Parathyroid adenoma (tissue), 2 donors: Measurements from ENCODE around the gene CD44.

Source experiments
- H2AFZ ChIP-seq: fragments of 300-600 bp; sonication (generic); one replicate; pipeline ENCODE4 v1.7.0; 2017; ENCODE audit warnings: antibody characterized with exemption, mild to moderate bottlenecking
- H3K27ac ChIP-seq: fragments of 300-600 bp; sonication (generic); one replicate; pipeline ENCODE4 v1.7.0; 2017
- H3K27me3 ChIP-seq: fragments of 300-600 bp; sonication (generic); one replicate; pipeline ENCODE4 v1.7.0; 2017; ENCODE audit warnings: low read length; ENCODE audit not compliant: control insufficient read depth, insufficient read depth
- H3K36me3 ChIP-seq: fragments of 300-600 bp; sonication (generic); one replicate; pipeline ENCODE4 v1.7.0; 2017; ENCODE audit warnings: low read length; ENCODE audit not compliant: control insufficient read depth, insufficient read depth
- H3K4me1 ChIP-seq: fragments of 300-600 bp; sonication (generic); one replicate; pipeline ENCODE4 v1.7.0; 2017; ENCODE audit warnings: control low read depth
- H3K4me2 ChIP-seq: fragments of 300-600 bp; sonication (generic); one replicate; pipeline ENCODE4 v1.7.0; 2017; ENCODE audit warnings: low read length
- H3K4me3 ChIP-seq: fragments of 300-600 bp; sonication (generic); one replicate; pipeline ENCODE4 v1.7.0; 2017; ENCODE audit warnings: low read depth, low read length
- H3K79me2 ChIP-seq: fragments of 300-600 bp; sonication (generic); one replicate; pipeline ENCODE4 v1.7.0; 2017; ENCODE audit warnings: control low read depth
- H3K9ac ChIP-seq: fragments of 300-600 bp; sonication (generic); one replicate; pipeline ENCODE4 v1.7.0; 2017; ENCODE audit warnings: mild to moderate bottlenecking
- H3K9me3 ChIP-seq: fragments of 300-600 bp; sonication (generic); one replicate; pipeline ENCODE4 v1.7.0; 2017; ENCODE audit warnings: low read length; ENCODE audit not compliant: control insufficient read depth
- TF ChIP-seq, protein P1 (sequence below): fragments of 300-600 bp; sonication (generic); IDR thresholded peaks from one replicate; pipeline ENCODE4 v1.7.0; 2017; ENCODE audit warnings: antibody characterized with exemption, mild to moderate bottlenecking
- donor health status: primary hyperparathyroidism.

CD44 gene

DNA sequence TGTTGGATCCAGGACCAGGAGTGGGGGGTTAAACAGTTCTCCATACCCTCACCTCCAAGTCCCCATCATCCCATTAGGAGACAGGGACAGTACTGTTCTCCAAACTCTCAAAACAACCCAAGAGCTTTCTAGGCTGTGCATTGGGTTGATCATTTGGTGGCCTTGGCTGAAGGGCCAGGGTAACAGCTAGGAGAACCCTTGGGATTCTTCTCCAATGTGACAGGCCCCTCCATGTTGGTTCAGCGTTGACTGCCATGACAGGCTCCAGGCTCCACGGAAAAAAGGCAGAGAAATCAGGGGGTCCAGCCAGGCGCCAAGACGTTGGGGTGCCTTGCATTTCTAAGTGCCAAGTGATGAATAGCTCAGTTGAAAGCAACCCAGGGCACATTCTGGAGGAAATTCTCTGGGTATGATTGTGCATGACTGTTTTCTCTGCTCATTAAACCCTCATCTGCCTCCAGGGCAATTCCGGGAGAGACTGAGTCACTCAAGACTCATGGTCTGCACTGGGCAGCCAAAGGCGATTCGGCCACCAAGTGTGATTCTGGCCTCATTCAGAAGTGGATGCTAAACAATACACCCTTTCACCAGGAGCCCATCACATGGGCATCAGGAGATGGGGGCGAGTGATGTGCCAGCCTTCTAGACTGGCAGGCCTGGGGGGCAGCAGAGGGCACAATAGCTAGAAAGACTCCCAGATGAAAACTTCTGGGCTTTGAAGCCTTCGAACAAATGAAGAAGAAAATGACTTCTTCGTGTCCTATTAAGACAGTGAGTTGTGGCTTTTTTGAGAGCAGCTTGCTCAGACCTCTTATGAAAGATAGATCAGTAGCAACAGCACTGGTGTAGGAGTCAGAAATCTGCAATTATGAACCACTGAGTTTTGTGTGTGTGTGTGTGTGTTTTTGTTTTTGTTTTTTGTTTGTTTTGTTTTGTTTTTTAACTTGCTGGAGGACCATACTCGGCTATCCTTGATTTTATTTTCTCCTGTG, 27.7 kb downstream of the CD44 start:
- Histone ChIP-seq H3K4me1 (peaks cover 8% of the 10 kb centered on the region), H3K4me2 (no peak overlapping the region), H3K9me3 (no peaks in the 10 kb centered on the region), H3K4me3 (no peak overlapping the region), H2AFZ (no peak overlapping the region), H3K27ac (peak overlapping the region; percentile 46), H3K9ac (no peak overlapping the region), H3K27me3 (no peaks in the 10 kb centered on the region), H3K79me2 (no peaks in the 10 kb centered on the region), H3K36me3 (no peaks in the 10 kb centered on the region)
- TF ChIP-seq, protein P1, sequence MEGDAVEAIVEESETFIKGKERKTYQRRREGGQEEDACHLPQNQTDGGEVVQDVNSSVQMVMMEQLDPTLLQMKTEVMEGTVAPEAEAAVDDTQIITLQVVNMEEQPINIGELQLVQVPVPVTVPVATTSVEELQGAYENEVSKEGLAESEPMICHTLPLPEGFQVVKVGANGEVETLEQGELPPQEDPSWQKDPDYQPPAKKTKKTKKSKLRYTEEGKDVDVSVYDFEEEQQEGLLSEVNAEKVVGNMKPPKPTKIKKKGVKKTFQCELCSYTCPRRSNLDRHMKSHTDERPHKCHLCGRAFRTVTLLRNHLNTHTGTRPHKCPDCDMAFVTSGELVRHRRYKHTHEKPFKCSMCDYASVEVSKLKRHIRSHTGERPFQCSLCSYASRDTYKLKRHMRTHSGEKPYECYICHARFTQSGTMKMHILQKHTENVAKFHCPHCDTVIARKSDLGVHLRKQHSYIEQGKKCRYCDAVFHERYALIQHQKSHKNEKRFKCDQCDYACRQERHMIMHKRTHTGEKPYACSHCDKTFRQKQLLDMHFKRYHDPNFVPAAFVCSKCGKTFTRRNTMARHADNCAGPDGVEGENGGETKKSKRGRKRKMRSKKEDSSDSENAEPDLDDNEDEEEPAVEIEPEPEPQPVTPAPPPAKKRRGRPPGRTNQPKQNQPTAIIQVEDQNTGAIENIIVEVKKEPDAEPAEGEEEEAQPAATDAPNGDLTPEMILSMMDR: no peak

DNA sequence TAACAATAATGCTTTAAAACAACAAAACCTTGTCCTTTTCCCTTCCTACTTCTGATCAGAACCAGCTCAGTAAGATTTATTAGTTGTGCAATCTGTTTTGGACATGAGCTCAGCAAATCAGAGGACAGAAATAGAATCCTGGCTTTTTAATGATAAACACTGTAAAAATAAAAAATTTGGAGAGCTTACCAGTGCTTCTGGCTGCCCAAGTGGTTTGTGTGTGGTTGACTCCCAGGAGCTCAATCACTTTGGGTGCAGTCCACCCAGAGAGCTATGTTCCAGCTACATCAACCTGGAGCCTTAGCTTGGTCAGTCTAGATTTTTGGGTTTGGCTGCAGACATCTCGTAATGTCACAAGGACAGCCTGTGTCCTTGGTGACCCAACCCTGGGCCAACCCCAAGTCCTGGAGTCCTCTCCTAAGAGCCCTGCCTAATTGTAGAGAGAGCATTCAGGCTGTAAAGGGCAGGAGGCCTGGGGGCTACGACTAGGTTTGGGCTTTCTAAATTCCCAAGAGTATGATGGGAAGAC, 28.5 kb downstream of the CD44 start:
- Histone ChIP-seq H3K27ac (peak overlapping the region; percentile 46), H3K4me3 (no peak overlapping the region), H3K4me1 (peaks cover 8% of the 10 kb centered on the region), H3K9me3 (no peaks in the 10 kb centered on the region), H2AFZ (peak overlapping the region; percentile 2), H3K4me2 (no peak overlapping the region), H3K27me3 (no peaks in the 10 kb centered on the region), H3K36me3 (no peaks in the 10 kb centered on the region), H3K79me2 (no peaks in the 10 kb centered on the region), H3K9ac (no peak overlapping the region)
- TF ChIP-seq, protein P1: no peak

DNA sequence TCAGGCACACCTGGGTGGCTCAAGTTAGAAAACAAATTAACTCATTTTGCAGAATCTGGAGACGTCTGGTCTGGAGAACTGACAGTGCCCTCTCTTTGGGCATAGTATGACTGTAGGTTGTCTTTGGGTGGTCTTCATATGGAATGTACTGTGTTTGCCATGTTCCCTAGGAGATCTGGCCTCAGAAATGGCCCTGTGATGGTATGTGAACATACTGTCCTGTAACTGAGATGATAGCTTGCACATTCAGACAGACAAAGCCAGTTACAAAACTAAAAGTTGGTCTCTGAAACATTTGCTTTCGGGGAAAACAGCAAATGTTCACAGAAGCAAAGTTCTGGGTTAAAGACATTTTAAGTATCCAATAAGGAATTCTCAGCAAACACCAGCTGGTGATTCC, 29.7 kb downstream of the CD44 start:
- Histone ChIP-seq H3K9ac (no peak overlapping the region), H3K27me3 (no peaks in the 10 kb centered on the region), H3K4me2 (no peak overlapping the region), H3K9me3 (no peaks in the 10 kb centered on the region), H3K79me2 (no peaks in the 10 kb centered on the region), H2AFZ (no peak overlapping the region), H3K36me3 (no peaks in the 10 kb centered on the region), H3K4me3 (no peak overlapping the region), H3K27ac (peak overlapping the region; percentile 29), H3K4me1 (peaks cover 9% of the 10 kb centered on the region)
- TF ChIP-seq, protein P1: no peak

DNA sequence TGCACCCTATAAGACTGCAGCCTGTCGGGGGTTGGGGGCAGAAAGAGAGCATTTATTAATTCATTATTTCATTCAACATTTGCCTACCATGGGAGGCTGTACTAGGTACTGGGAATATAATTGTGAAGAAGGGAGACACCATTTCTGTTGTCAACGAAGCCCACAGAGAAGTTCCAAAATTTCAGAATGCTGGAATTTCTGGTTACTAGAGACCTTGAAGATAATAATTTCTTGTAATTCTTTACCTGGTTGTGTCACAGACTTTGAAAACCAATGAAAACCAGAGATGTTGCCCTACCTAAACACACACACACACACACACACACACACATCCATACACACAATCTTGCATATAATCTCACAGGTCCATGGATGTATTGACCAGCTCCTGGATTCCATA, 30.1 kb downstream of the CD44 start:
- Histone ChIP-seq H3K79me2 (no peaks in the 10 kb centered on the region), H3K9ac (no peak overlapping the region), H3K27me3 (no peaks in the 10 kb centered on the region), H3K36me3 (no peaks in the 10 kb centered on the region), H3K4me3 (no peak overlapping the region), H2AFZ (no peak overlapping the region), H3K27ac (no peak overlapping the region), H3K4me1 (peaks cover 13% of the 10 kb centered on the region), H3K4me2 (no peak overlapping the region), H3K9me3 (no peaks in the 10 kb centered on the region)
- TF ChIP-seq, protein P1: no peak
